B cell (primary cell): Measurements from ENCODE around the gene LYSMD2. TPM values are rescaled to one million over a fixed set of nuclear protein-coding genes. Genes with fewer than 3 reads are reported as not detected.

Source experiments
- ATAC-seq: fragments of 200-7000 bp; cut with Tn5 transposase; one replicate; pipeline ENCODE4 v1.10.0; 2021; ENCODE audit warnings: low read depth, mild to moderate bottlenecking, moderate number of reproducible peaks, moderate library complexity
- CTCF ChIA-PET: fragments of 350-600 bp; sonication (Branson Sonifier 250); formaldehyde crosslinking; loops from one replicate; lab custom pipeline; 2021; ENCODE audit warnings: antibody characterized with exemption, inconsistent platforms; lab: Charles Lee
- POLR2A ChIA-PET: fragments of 350-600 bp; sonication (Branson Sonifier 250); formaldehyde crosslinking; loops from one replicate; lab custom pipeline; 2021; ENCODE audit warnings: antibody characterized with exemption; lab: Charles Lee
- DNase-seq: peaks from one replicate; pipeline ENCODE4 v3.0.0; 2013
- H2AFZ ChIP-seq: 2 replicates; pipeline ENCODE4 v1.6.1; 2012; ENCODE audit warnings: mild to moderate bottlenecking, low read depth, low read length; ENCODE audit not compliant: insufficient read depth, poor library complexity, severe bottlenecking
- H3K27ac ChIP-seq, 2 donors: 1 replicate in 1 of 2; 2 replicates in 1 of 2; pipeline ENCODE4 v1.5.1; 2012 to 2013; ENCODE audit warnings: low read length in 2 of 2, mild to moderate bottlenecking in 2 of 2, moderate library complexity in 1 of 2
- H3K27me3 ChIP-seq, 4 experiments: fragments of 200-600 bp in 1 of 4; sonication (generic) in 1 of 4; replicated peaks in 1 of 4; 1 replicate in 2 of 4; 2 replicates in 2 of 4; pipeline versions ENCODE4 v1.6.1 to v1.7.0; 2013 to 2016; ENCODE audit warnings: low read length in 3 of 4, mild to moderate bottlenecking in 2 of 4, mixed read lengths in 1 of 4, moderate library complexity in 1 of 4; ENCODE audit not compliant: insufficient read depth in 4 of 4, control insufficient read depth in 3 of 4; ENCODE audit errors: control extremely low read depth in 1 of 4
- H3K36me3 ChIP-seq, 2 experiments: replicated peaks in 1 of 2; 1 replicate in 1 of 2; 2 replicates in 1 of 2; pipeline versions ENCODE4 v1.6.1 to v1.7.1; 2013; ENCODE audit warnings: low read length in 1 of 2; ENCODE audit not compliant: insufficient read depth in 2 of 2, control insufficient read depth in 1 of 2; ENCODE audit errors: control extremely low read depth in 1 of 2, extremely low read depth in 1 of 2
- H3K4me1 ChIP-seq, 2 donors: fragments of 200-600 bp in 1 of 2; sonication (generic) in 1 of 2; 1 replicate in 1 of 2; 2 replicates in 1 of 2; pipeline versions ENCODE4 v1.5.1 to v1.6.1; 2013 to 2017; ENCODE audit warnings: low read length in 2 of 2; ENCODE audit not compliant: control insufficient read depth in 2 of 2, insufficient read depth in 2 of 2
- H3K4me2 ChIP-seq: replicated peaks from 2 replicates; pipeline ENCODE3; 2012; ENCODE audit warnings: mild to moderate bottlenecking, low read depth, low read length; ENCODE audit not compliant: poor library complexity, severe bottlenecking
- H3K4me3 ChIP-seq, 5 experiments: fragments of 200-600 bp in 1 of 5; sonication (generic) in 1 of 5; 1 replicate in 3 of 5; 2 replicates in 2 of 5; pipeline versions ENCODE4 v1.5.1 to v1.7.0; 2011 to 2016; ENCODE audit warnings: low read length in 4 of 5, mild to moderate bottlenecking in 4 of 5, low read depth in 2 of 5, control low read depth in 1 of 5, moderate library complexity in 1 of 5; ENCODE audit not compliant: insufficient read depth in 1 of 5; ENCODE audit errors: control extremely low read depth in 1 of 5, extremely low read depth in 1 of 5
- H3K79me2 ChIP-seq: fragments of 200-600 bp; sonication (generic); one replicate; pipeline ENCODE4 v1.6.0; 2016; ENCODE audit warnings: low read length; ENCODE audit not compliant: control insufficient read depth, insufficient read depth
- H3K9ac ChIP-seq: fragments of 200-600 bp; sonication (generic); 2 replicates; pipeline ENCODE4 v1.6.1; 2017; ENCODE audit warnings: mild to moderate bottlenecking, low read length, moderate library complexity
- H3K9me3 ChIP-seq, 3 donors: one replicate each; pipeline versions ENCODE4 v1.6.1 to v1.7.1; 2013; ENCODE audit warnings: low read length in 2 of 3; ENCODE audit not compliant: control insufficient read depth in 2 of 3, insufficient read depth in 1 of 3; ENCODE audit errors: control extremely low read depth in 1 of 3
- H4K20me1 ChIP-seq: 2 replicates; pipeline ENCODE4 v1.6.0; 2012; ENCODE audit warnings: mild to moderate bottlenecking, low read length; ENCODE audit not compliant: insufficient read depth, control insufficient read depth, poor library complexity, severe bottlenecking
- H3K27ac Mint-ChIP-seq: one replicate; pipeline ENCODE4 v1.8.0; 2021; ENCODE audit warnings: mixed read lengths
- H3K27me3 Mint-ChIP-seq: one replicate; pipeline ENCODE4 v1.8.0; 2021; ENCODE audit warnings: mixed read lengths
- H3K4me1 Mint-ChIP-seq: one replicate; pipeline ENCODE4 v1.8.0; 2021; ENCODE audit warnings: mixed read lengths
- H3K4me3 Mint-ChIP-seq: one replicate; pipeline ENCODE4 v1.8.0; 2021; ENCODE audit warnings: mixed read lengths
- H3K9me3 Mint-ChIP-seq: one replicate; pipeline ENCODE4 v1.8.0; 2022; ENCODE audit warnings: mixed read lengths; ENCODE audit not compliant: insufficient read depth
- EZH2 ChIP-seq: IDR thresholded peaks from 2 replicates; pipeline ENCODE4 v1.6.1; 2012; ENCODE audit warnings: borderline replicate concordance, low read depth, mild to moderate bottlenecking, moderate library complexity, low read length; ENCODE audit not compliant: insufficient read depth, poor library complexity, severe bottlenecking
- WGBS: methylation state at CpG from one replicate; pipeline ENCODE4 v1.1.5; 2013; ENCODE audit warnings: missing lambda C conversion rate; ENCODE audit not compliant: insufficient coverage; 5-methylcytosine and 5-hydroxymethylcytosine counted together
- intact Hi-C: fragments of 100-400 bp; cut with micrococcal nuclease; formaldehyde crosslinking; loops from one replicate; pipeline ENCODE4 v1.10.0; 2022
- polyA plus RNA-seq: library from polyadenylated mRNA; depleted of rRNA; stranded (reverse); fragments of >200 nt; gene quantifications from 2 replicates; pipeline ENCODE4 v1.2.3, GENCODE V29; 2012
- total RNA-seq, 2 donors: library from RNA; stranded (reverse); fragments of 120-200 nt in 1 of 2; gene quantifications; 1 replicate in 1 of 2; 2 replicates in 1 of 2; pipeline versions ENCODE4 v1.2.3 to v1.2.4, GENCODE V29; 2013 to 2022
- TF ChIP-seq, protein P1 (sequence below): fragments of 200-600 bp; IDR thresholded peaks from one replicate; pipeline ENCODE4 v1.8.0; 2022; ENCODE audit warnings: antibody characterized with exemption, mild to moderate bottlenecking

The LYSMD2 gene
- total and polyA plus RNA-seq, 2 donors (not counting 1 experiment from before 2014, with no cell fraction given): 31.0 to 48.2 TPM

DNA sequence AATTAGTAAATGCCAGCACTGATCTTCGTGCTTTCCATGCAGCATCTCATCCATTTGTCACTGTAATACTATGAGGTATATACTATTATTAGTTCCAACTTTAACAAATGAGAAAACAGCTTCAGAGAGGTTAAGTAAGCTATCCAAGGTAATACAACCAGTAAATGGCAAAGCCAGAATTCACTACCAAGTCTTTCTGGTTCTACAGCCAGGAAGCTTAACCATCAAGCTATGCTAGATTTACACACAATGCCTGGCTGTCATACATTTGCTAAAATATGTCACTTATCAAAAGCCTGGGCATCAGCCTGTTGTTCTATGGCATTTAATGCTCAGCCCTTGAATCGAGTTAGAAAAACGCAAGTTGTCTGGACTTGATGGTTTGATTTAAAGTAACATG is 46.5 kb upstream of the LYSMD2 start:
- H3K27me3 Mint-ChIP-seq: no peaks in the 10 kb centered on the region
- Histone ChIP-seq H3K4me2 (no peak overlapping the region), H3K36me3 (peaks cover 11 to 33% of the 10 kb centered on the region in 2 experiments), H3K4me1 (no peaks in the 10 kb centered on the region), H2AFZ (no peak overlapping the region), H3K9me3 (peaks cover 0 to 6% (median 2%) of the 10 kb centered on the region in 3 donors), H3K4me3 (no peak overlapping the region), H3K9ac (no peak overlapping the region), H3K27ac (no peak overlapping the region), H3K27me3 (no peaks in the 10 kb centered on the region), H3K79me2 (no peaks in the 10 kb centered on the region), H4K20me1 (no peaks in the 10 kb centered on the region)
- peaks cover 3% of the 10 kb centered on the region for H3K4me1 Mint-ChIP-seq
- ATAC-seq (no peak), DNase-seq (no peak)
- ChIA-PET CTCF (interaction anchor here (0.6 to 3.0 kb wide), 3 partner anchors 12 to 575 kb away, joined by 3 to 23 read pairs (median 4); no protein-coding TSS in a partner anchor), POLR2A (no interaction called here)
- intact Hi-C loops: no loop called here
- no peaks in the 10 kb centered on the region for H3K9me3 Mint-ChIP-seq
- TF ChIP-seq, protein P1, sequence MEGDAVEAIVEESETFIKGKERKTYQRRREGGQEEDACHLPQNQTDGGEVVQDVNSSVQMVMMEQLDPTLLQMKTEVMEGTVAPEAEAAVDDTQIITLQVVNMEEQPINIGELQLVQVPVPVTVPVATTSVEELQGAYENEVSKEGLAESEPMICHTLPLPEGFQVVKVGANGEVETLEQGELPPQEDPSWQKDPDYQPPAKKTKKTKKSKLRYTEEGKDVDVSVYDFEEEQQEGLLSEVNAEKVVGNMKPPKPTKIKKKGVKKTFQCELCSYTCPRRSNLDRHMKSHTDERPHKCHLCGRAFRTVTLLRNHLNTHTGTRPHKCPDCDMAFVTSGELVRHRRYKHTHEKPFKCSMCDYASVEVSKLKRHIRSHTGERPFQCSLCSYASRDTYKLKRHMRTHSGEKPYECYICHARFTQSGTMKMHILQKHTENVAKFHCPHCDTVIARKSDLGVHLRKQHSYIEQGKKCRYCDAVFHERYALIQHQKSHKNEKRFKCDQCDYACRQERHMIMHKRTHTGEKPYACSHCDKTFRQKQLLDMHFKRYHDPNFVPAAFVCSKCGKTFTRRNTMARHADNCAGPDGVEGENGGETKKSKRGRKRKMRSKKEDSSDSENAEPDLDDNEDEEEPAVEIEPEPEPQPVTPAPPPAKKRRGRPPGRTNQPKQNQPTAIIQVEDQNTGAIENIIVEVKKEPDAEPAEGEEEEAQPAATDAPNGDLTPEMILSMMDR: no peak
- no peak for TF ChIP-seq EZH2
- H3K4me3 Mint-ChIP-seq: no peak overlapping the region
- no CpG with 5 or more reads among the region's 3 CpGs for WGBS
- H3K27ac Mint-ChIP-seq: no peak overlapping the region

DNA sequence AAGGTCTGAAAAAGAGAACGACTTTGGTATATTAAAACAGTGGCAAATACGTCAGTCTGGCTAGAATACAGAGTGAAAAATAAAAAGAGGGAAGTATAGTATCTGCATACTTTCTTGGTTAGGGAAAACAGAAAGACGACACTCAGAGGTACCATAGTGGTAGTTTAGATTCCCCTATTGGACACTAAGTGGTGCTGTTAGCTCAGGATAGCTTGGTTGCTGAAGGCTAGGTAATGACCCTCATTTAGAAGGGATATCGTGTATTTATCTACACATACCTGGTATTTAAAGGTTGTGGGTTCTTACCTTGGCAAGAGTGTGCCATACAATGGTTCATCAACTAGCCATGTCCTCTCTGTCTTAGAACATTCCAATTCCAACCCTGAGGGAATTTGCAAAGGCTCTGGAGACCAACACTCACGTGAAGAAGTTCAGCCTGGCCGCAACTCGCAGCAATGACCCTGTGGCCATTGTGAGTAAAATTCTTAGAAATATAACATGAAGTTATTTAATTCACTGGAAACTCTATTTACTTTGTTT is 45.0 kb upstream of the LYSMD2 start:
- H3K4me2 ChIP-seq: no peak overlapping the region
- peaks cover 3% of the 10 kb centered on the region for H3K4me1 Mint-ChIP-seq
- no peaks in the 10 kb centered on the region for H3K27me3 Mint-ChIP-seq
- H3K27me3 ChIP-seq: no peaks in the 10 kb centered on the region
- no peak overlapping the region for H3K4me3 ChIP-seq
- ChIA-PET POLR2A (no interaction called here), CTCF (interaction anchor here (0.9 to 3.0 kb wide), 2 partner anchors 133 to 147 kb away, joined by 3 to 23 read pairs; no protein-coding TSS in a partner anchor)
- H2AFZ ChIP-seq: no peak overlapping the region
- TF ChIP-seq EZH2: no peak
- H3K4me3 Mint-ChIP-seq: no peak overlapping the region
- H3K27ac ChIP-seq: no peak overlapping the region
- no peaks in the 10 kb centered on the region for H3K9me3 Mint-ChIP-seq
- WGBS: 100% methylated on average over 2 of the region's 7 CpGs
- ATAC-seq: no peak
- no peaks in the 10 kb centered on the region for H4K20me1 ChIP-seq
- H3K9me3 ChIP-seq: peaks cover 0 to 6% (median 2%) of the 10 kb centered on the region in 3 donors
- no peak overlapping the region for H3K27ac Mint-ChIP-seq
- no peak for DNase-seq
- H3K79me2 ChIP-seq: no peaks in the 10 kb centered on the region
- intact Hi-C loops: no loop called here
- no peak overlapping the region for H3K9ac ChIP-seq
- peaks cover 11 to 32% of the 10 kb centered on the region in 2 experiments for H3K36me3 ChIP-seq
- H3K4me1 ChIP-seq: no peaks in the 10 kb centered on the region
